Peyer's patch (tissue), 4 donors: ENCODE results near the gene ERLIN1. TPM values are rescaled to one million over a fixed set of nuclear protein-coding genes. Genes with fewer than 3 reads are reported as not detected.

Experiments
- DNase-seq, 3 donors: peaks; one replicate each; pipeline ENCODE4 v3.0.0-alpha.2; 2017 to 2019
- H3K27ac ChIP-seq, 4 donors: fragments of 200-600 bp; sonication (generic); one replicate each; pipeline ENCODE4 v1.5.1; 2016 to 2019
- H3K27me3 ChIP-seq, 2 donors: fragments of 200-600 bp; sonication (generic); one replicate each; pipeline ENCODE4 v1.5.1; 2019
- H3K36me3 ChIP-seq, 3 donors: fragments of 200-600 bp; sonication (generic); one replicate each; pipeline ENCODE4 v1.5.1; 2016 to 2019
- H3K4me1 ChIP-seq, 4 donors: fragments of 200-600 bp; sonication (generic); one replicate each; pipeline ENCODE4 v1.5.1; 2016 to 2019
- H3K4me3 ChIP-seq, 4 donors: fragments of 200-600 bp; sonication (generic); 1 replicate in 3 of 4; 2 replicates in 1 of 4; pipeline ENCODE4 v1.5.1; 2016 to 2019; ENCODE audit warnings: mild to moderate bottlenecking in 1 of 4
- H3K9me3 ChIP-seq, 4 donors: fragments of 200-600 bp; sonication (generic); one replicate each; pipeline ENCODE4 v1.5.1; 2016 to 2019; ENCODE audit warnings: mild to moderate bottlenecking in 1 of 4
- POLR2A ChIP-seq, 2 donors: fragments of 450-650 bp; IDR thresholded peaks; one replicate each; pipeline ENCODE4 v1.5.1; 2017; ENCODE audit warnings: antibody characterized with exemption in 2 of 2, mild to moderate bottlenecking in 2 of 2, moderate library complexity in 2 of 2
- total RNA-seq, 4 donors: library from RNA; depleted of rRNA; stranded (reverse); fragments of >200 nt; gene quantifications; one replicate each; pipeline ENCODE4 v1.1.0, GENCODE V29; 2016
- TF ChIP-seq, protein P1 (sequence below), 6 experiments: fragments of 450-650 bp in 4 of 6; fragments of 200-600 bp in 2 of 6; sonication (generic) in 1 of 6; IDR thresholded peaks; one replicate each; pipeline ENCODE4 v1.5.1; 2017 to 2019; ENCODE audit warnings: antibody characterized with exemption in 6 of 6, mild to moderate bottlenecking in 3 of 6, moderate library complexity in 1 of 6

The ERLIN1 gene
- total RNA-seq, 4 donors from 2014 or later = 5.8 to 28.7 (median 26.3) TPM

DNA sequence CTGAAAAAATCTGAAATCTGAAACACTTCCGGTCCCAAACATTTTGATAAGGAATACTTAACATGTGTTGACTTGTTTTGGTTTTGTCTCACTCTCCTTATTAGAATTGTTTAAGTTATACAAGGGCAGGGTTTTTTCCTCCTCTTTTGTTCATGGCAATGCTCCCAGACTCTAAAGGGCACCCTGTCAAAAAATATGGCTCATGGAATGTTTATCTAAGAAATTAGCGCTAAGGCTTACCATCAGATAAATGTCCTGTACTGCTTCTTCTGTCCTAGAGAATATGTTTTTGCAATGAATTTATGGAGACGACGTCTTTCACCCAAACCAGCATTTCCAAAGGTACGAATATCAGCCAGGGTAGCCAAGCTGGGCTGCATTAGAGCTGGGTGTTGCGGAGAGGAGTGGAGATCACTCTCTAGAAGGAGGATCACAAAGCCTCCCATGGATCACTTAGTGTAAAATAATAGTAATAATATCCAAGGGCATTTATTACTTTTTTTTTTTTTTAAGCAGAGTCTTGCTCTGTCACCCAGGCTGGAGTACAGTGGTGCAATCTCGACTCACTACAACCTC is 46.8 kb downstream of the ERLIN1 start:
- H3K9me3 ChIP-seq = peaks cover 0 to 7% (median 0%) of the 10 kb centered on the region in 4 donors
- H3K4me1 ChIP-seq = no peaks in the 10 kb centered on the region
- H3K4me3 ChIP-seq = no peak overlapping the region
- no peak overlapping the region for H3K27ac ChIP-seq
- H3K36me3 ChIP-seq = no peaks in the 10 kb centered on the region
- TF ChIP-seq, protein P1, sequence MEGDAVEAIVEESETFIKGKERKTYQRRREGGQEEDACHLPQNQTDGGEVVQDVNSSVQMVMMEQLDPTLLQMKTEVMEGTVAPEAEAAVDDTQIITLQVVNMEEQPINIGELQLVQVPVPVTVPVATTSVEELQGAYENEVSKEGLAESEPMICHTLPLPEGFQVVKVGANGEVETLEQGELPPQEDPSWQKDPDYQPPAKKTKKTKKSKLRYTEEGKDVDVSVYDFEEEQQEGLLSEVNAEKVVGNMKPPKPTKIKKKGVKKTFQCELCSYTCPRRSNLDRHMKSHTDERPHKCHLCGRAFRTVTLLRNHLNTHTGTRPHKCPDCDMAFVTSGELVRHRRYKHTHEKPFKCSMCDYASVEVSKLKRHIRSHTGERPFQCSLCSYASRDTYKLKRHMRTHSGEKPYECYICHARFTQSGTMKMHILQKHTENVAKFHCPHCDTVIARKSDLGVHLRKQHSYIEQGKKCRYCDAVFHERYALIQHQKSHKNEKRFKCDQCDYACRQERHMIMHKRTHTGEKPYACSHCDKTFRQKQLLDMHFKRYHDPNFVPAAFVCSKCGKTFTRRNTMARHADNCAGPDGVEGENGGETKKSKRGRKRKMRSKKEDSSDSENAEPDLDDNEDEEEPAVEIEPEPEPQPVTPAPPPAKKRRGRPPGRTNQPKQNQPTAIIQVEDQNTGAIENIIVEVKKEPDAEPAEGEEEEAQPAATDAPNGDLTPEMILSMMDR (IDR thresholded peaks at IDR 0.05) = no peak
- no peak for TF ChIP-seq POLR2A (IDR thresholded peaks at IDR 0.05)
- no peaks in the 10 kb centered on the region for H3K27me3 ChIP-seq
- DNase-seq = no peak

DNA sequence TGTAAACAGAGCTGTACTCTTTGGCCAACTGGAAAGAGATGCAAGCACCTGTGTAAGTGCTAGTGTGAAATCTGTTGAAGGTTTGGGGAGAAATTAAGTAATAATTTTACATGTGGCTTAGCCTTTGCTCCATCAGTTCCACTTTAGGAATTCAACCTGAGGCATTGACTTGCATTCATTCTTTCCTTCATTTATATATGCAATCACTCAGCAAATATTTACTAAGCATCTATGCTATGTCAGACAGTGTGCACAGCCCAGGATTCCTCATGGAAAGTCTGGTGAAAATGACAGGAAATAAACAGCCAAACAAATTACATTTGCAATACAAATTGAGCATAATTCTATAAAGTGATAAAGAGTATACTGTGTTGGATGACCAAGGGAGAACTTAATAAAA is 50.3 kb downstream of the ERLIN1 start:
- no peak overlapping the region for H3K27ac ChIP-seq
- DNase-seq = no peak
- H3K9me3 ChIP-seq = peaks cover 0 to 7% (median 0%) of the 10 kb centered on the region in 4 donors
- H3K36me3 ChIP-seq = no peaks in the 10 kb centered on the region
- H3K4me3 ChIP-seq = no peak overlapping the region
- H3K27me3 ChIP-seq = no peaks in the 10 kb centered on the region
- no peak for TF ChIP-seq POLR2A (IDR thresholded peaks at IDR 0.05)
- TF ChIP-seq, protein P1 (IDR thresholded peaks at IDR 0.05) = no peak
- no peaks in the 10 kb centered on the region for H3K4me1 ChIP-seq

DNA sequence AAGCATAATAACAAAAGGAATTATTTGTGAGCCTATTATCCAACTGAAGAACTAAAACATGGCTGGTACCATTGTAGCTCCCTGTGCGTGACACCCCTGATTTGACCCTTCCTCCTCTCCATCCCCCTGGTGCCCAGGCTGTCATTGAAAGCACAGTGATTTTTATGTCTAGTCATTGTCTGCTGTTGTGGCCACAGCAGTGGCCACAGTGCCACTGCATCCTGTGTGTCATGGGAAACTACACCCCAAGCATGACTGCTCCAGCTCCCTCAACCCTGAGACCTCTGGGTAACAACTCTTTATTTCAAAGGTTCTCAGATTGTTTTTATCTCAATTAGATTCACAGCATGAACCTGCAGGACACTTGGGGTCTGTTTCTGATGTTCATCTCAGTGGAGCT is 52.0 kb downstream of the ERLIN1 start:
- TF ChIP-seq POLR2A (IDR thresholded peaks at IDR 0.05) = no peak
- TF ChIP-seq, protein P1 (IDR thresholded peaks at IDR 0.05) = no peak
- H3K4me3 ChIP-seq = no peak overlapping the region
- no peaks in the 10 kb centered on the region for H3K27me3 ChIP-seq
- DNase-seq = no peak
- H3K36me3 ChIP-seq = no peaks in the 10 kb centered on the region
- H3K4me1 ChIP-seq = no peaks in the 10 kb centered on the region
- no peak overlapping the region for H3K27ac ChIP-seq
- peaks cover 0 to 7% (median 0%) of the 10 kb centered on the region in 4 donors for H3K9me3 ChIP-seq

DNA sequence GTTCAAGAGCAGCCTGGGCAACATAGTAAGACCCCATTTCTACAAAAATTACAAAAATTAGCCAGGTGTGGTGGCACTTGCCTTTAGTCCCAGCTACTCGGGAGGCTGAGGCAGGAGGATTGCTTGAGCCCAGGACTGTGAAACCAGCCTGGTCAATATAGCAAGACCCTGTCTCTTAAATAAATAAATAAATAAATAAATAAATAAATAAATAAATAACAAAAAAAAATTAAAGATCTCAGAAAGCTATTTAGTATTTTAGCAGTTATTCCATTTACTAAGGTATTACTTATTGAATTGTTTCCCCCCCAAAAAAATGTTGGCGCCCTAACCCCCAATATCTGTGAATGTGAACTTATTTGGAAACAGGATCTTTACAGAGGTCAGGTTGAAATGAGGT is 53.4 kb downstream of the ERLIN1 start:
- DNase-seq = no peak

DNA sequence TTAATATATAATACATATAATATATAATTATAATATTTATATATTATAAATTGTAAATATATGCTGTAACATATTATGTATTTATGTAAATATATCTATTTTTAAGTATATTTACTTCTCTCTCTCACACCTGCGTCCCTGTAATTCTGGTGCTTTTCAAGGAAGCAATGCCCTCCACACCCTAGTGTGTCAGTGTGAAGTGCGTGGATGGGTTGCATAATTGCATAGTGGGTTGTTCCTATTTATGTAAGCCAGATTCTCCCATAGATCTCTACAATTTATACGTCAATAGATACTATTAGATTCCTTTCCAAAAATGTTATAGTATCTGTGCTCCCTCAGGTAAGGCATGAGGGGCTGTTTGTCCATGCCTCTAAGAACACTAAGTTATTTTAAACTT is 54.3 kb downstream of the ERLIN1 start:
- Histone ChIP-seq H3K4me3 (no peak overlapping the region), H3K9me3 (peaks cover 0 to 7% (median 0%) of the 10 kb centered on the region in 4 donors), H3K4me1 (no peaks in the 10 kb centered on the region), H3K36me3 (no peaks in the 10 kb centered on the region), H3K27me3 (no peaks in the 10 kb centered on the region), H3K27ac (no peak overlapping the region)
- no peak for DNase-seq
- TF ChIP-seq, protein P1 (IDR thresholded peaks at IDR 0.05) = no peak
- TF ChIP-seq POLR2A (IDR thresholded peaks at IDR 0.05) = no peak

More for the DNA sequence above, 53.4 kb downstream of the ERLIN1 start:
- peaks cover 0 to 7% (median 0%) of the 10 kb centered on the region in 4 donors for H3K9me3 ChIP-seq
- no peak overlapping the region for H3K4me3 ChIP-seq
- H3K36me3 ChIP-seq = no peaks in the 10 kb centered on the region
- TF ChIP-seq POLR2A (IDR thresholded peaks at IDR 0.05) = no peak
- TF ChIP-seq, protein P1 (IDR thresholded peaks at IDR 0.05) = no peak
- no peak overlapping the region for H3K27ac ChIP-seq
- H3K4me1 ChIP-seq = no peaks in the 10 kb centered on the region
- H3K27me3 ChIP-seq = no peaks in the 10 kb centered on the region
